A204.1 (cell line): ENCODE results near the gene LAMA1.

Source experiments
- FAIRE-seq: peaks from 2 replicates; lab custom pipeline; 2012; peaks lifted over from hg19 to GRCh38; lab: Jason Lieb, UNC

Gene LAMA1

DNA sequence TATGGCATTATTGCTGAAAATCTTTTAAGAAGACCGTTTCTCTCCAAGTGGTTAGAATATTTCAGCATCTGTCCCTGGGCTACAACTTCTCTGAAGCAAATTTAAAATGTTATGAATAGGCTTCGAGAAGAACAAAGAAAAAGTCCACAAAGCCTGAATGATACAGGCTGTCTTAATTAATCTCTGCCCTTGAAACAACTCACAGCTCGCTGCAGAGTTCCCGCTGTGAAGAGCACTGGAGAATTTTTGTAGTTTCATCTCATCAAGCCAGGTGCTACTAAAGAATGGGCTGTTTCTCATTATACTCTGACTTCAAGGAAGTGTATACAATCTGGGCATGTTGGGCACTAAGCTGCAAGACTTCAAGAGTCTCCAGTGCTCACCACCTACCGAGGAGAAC is 67.6 kb downstream of the LAMA1 start:
- FAIRE-seq, result no peak

DNA sequence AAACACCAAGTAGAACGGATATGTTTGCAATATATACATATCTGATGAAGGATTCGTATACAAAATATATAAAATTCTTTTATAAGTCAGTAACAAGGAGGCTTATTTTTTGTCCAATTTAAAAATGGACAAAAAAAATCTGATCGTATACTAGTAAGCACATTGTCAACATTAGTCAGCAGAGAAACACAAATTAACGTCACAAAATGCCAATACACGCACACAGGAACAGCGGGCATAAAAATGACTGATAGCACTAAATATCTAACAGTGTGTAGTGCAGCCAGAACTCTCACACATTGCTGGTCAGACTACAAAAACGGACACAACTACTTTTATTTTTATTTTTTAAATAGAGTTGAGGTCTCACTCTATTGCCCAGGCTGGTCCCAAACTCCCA is 69.5 kb downstream of the LAMA1 start:
- FAIRE-seq, result no peak

DNA sequence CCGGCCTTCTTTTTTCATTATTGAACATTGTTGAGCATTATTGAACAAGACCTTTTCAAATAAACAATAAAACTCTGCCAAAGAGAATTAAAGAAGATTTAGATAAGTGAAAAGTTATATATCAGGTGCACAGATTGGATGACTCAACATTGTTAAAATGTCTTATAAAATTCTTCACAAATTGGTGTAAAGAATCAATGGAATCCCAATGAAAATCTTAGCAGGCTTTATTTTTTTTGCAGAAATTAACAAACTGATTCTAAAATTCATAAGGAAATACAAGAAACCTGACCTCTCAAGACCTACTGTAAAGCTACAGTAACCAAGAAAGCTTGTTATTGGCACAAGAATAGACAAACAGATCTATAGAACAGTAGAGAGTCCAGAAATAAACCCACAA is 70.3 kb downstream of the LAMA1 start:
- FAIRE-seq, result no peak

DNA sequence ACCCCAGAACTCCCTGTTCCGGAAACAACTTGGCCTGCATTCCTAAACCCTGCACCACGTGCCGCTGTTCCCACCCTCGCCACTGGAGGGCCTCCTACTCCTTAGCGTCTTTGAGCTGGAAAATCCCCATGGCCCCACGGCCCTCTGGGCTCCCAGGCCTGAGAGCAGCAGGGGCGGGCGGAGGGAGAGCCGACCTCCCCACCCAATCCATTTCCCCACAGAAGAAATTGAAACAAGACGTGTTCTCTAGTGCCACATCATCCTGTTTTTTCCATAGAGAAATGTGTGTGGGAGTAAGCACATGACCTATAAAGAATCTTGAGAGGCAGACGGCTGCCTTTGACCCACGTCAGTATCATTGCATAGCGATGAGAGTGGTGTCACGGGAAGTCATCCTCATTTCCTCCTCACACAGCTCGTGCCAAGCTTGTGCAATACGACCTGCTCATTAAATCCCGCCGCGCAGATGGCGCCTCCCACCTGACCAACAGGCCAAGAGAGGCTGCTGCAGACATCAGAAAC is 79.2 kb downstream of the LAMA1 start:
- no peak for FAIRE-seq

DNA sequence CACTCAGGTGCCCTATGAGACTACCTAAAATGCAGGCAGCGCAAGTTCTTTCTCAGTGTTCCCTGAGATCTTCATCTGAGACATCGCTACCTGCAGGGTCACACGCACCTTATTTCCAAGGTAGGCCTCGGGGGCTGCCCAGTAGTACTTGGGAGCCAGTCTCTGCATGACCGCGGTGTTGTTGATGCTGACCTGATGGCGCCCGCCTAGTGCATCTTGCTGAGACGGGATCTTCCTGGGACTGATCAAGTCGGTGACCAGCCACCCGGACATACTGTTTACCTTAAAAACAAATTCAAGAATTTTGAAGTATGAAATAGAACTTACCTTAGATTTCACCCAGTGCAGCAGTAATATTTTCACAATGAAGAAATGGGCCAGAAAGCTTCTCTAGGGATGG is 80.1 kb downstream of the LAMA1 start:
- FAIRE-seq, result no peak

DNA sequence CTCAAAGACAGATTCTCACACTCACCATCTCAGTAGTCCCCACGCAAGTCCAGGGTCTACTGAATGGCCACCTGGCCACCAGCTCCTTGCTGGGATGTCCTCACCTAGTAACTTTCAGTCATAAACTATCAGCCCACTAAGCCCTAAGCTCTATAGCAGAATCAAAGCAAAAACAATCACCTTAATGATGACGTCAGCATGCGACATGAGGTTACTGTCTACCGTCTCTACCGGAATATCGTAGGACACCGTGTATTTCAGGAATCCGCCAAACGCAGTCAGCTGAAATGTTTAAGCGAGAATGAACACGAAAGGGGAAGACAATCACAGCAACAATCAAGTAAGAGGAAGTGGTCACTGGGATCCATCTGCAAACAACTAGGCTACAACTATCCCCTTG is 81.8 kb downstream of the LAMA1 start:
- FAIRE-seq, result no peak

DNA sequence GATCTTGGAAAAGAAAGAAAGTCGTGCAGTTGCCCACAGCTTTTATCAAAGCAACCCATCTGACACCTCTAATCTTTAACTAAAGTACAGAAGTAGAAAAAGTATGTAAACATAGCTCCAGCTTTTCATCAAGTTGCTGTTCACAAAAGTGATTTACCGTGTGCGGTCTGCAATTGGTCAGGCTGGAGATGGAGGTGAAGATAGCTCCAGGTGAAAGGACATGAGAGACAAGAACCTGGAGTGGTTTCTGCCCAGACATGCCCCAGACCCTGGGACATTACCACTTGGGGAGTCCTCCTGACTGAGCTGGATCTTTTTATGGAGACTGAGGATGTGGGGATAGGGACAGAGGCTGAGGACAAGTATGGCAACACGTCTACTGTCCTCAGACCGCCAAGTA is 82.7 kb downstream of the LAMA1 start:
- no peak for FAIRE-seq

DNA sequence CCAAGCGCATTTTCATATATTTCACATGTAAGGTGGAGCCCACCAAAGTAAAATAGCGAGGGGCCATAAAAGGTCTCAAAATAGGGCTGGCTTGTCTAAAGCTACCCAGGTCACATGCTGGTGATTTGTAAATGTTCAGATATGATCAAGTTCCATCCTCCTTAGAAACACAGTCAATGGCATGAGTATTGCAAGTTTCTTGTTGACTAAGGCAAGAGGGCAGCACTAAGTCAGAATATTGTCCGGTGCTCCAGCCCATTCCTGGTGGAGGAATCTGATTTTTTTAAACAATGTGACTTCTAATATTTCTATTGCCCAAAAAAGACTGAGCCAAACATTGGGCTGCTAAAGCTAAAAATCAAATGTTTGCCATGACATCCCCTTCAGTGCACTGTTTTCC is 85.1 kb downstream of the LAMA1 start:
- no peak for FAIRE-seq

DNA sequence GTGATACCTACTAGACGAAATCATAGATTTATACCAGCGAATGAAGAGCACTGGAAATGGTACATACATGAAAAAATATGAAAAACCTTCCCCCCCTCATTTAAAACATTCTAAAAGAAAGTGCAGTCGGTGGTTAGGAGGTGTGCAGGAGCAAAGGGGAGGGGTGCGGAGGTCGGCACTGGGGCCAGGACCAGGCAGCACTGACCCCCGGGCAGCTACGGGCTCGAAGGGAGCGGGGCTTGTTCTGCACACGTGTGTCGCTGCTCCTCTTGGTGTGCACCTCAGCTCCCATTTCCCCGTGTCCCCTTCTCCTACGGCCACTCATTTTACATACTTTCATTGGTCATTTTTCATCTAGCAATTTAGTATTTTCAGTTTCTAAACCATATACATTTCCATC is 89.0 kb downstream of the LAMA1 start:
- FAIRE-seq, result no peak

DNA sequence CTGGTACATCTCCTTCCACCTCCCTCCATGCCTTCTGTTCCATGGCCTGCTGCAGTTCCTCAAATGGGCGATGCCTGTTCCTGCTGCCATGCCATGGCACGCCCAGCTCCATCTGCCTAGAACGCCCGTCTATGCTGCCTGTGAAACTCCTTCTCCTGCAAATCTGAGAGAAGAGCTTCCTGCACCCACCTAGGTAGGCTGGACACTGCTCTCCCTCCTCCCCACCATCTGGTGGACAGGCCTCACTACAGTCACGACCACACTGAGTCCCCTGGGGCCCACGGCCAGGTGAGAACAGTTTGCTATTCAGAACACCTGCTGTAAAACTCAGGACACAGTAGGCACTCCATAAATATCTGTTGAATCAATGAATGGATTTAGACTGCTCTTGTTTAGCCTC is 92.4 kb downstream of the LAMA1 start:
- no peak for FAIRE-seq

DNA sequence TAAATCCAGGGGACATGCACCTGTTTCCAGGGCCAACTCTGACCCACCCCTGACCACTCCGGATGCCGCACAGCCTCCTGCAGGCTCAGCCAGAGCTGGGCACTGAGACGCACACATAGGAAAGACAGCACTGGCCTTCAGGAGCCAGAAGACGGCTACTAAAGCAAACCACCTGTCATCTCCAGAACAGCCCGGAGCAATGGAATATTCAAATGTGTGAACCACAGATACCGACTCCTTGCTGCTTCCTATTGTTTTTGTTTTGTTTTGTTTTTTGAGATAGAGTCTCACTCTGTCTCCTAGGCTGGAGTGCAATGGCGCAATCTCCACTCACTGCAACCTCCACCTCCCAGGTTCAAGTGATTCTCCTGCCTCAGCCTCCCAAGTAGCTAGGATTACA is 94.0 kb downstream of the LAMA1 start:
- FAIRE-seq, result no peak

DNA sequence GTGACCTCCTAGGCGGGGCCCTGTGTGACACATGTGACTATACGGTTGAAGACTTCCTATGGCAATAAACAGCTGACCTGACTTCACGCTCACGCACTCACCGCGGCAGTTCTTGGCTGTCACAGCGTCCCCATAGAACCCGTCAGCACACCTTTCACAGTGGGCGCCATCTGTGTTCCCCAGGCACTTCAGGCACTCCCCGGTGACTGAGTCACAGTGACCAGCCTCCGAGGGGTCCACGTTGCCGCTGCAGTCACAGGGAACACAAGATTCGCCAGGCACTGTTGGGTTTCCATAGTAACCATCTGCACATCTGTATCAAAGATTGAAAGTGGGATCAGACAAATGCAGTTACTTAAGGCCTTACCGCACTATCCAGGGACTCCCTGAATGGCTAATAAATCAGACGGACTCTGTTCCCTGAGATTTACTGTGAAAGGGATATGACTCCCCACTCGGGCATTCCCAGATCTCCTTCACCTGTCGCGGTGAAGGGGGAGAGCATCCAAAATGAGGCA is 94.5 kb downstream of the LAMA1 start:
- no peak for FAIRE-seq

DNA sequence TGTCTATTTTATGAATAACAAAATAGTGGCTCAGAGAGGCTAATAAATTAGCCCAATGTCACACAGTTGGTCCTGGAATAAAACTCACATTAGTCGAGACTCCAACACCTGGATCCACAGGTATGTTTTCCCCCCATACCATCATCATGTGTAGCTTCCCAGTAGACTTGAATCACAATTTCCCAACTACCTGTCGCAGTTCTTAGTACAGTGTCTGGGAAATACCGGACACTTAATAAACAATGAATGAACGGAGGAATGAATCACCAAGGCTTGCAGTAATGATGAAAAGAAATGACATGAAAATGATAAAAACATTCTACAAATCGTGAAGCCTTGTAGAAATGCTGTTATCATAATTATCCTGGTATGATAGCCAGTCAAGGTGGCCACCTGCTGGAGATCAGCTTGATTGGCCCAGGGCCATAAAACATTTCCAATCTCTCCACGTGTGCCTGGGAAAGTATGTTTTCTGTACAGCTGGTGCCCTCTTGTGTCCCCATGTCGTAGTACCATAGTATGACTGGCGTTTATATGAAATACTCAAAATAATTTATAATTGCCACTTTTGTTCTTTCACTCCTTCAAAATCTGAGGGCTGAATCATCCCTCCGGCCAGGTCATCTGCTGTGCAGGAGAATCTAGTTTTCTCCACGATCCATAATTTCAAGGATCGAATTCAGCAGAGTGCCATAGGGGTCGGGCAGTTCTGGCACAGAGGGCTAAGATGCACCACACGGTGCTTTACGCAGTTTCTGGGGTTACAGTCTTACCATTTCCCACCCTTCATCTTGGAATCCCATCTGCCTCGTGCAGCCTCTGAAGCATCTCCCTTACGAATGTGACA is 95.4 kb downstream of the LAMA1 start:
- no peak for FAIRE-seq

DNA sequence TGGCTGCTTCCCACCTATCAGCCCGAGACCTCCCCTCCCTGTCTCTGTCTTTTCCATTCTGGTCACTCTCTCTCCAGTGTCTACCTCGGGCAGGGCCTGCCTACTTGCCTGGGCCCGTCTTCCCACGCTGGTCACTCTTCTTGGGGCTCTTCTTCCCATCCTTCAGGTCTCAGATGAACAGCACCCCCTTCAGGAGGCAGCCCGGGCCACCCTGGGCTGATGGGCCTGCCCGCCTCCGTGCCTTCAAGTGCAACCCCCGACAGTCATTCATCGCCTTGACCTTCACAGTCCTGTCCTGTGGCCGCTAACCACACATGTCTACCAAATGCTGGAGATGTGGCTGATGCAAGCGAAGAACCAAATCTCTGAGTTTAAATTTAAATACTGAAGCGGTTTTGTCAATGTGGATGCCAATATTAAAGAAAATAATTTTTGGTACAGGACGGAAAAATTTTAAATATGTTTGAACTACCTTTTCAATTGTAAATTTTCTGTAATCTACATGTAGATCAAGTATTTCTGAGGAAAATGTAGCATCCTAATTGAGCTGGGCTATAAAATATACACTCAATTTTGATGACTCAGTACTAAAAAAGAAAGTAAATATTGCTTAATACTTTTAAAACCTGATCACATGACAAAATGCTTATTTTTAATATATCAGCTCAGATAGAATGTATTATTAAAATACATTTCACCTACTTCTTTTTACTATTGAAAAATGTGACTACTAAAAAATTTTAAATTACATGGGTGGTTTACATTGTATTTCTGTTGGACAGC is 96.4 kb downstream of the LAMA1 start:
- FAIRE-seq, result no peak

DNA sequence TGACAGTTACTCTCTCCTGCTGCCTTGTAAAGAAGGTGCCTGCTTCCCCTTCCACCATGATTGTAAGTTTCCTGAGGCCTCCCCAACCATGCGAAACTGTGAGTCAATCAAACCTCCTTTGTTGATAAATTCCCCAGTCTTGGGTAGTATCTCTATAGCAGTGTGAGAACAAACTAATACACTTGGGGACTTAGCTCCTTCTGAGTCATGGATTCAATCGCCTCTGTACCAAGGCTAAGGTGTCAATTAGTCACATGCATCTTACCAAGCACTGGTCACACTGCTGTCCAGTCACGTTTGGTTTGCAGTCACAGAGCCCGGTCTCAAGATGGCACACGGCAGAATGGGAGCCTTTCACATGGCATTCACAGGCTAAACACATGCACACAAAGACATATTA is 100.6 kb downstream of the LAMA1 start:
- no peak for FAIRE-seq

DNA sequence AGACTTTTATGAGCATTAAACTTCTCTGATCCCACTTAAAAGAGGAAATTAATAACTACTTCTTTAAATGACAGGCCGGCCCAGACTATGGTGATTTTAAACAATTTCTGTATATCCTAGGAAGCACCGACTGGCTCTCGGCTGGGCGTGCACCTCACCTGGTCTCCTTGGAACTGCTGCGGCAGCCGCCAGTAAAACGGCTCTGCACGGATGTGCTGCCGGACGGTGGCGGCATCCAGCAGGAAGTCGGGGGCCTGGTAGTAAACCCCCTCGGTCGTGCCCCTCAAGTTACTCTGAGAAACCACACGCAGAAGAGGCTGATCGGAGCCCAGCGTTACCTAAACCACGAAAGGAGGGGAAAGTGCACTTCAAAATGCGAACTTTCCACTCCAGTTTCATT is 106.5 kb downstream of the LAMA1 start:
- FAIRE-seq, result no peak

DNA sequence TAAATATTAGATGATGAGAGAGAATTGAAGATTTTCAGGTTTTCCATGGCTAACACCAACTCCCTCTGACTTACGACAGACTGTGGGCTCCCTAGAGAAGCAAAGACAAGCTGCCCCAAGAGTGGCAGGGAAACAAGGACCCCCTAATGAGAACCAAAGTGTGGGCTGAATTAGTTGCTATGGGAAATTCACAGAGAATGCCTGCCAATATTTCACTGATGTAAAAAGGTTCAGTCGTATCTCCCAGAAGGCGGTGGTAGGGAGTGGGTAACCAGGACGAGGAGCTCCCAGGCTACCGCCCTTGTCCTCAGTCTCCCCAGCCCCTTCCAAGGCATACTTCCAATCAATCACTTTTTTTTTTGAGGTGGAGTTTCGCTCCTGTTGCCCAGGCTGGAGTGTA is 113.6 kb downstream of the LAMA1 start:
- FAIRE-seq, result no peak

DNA sequence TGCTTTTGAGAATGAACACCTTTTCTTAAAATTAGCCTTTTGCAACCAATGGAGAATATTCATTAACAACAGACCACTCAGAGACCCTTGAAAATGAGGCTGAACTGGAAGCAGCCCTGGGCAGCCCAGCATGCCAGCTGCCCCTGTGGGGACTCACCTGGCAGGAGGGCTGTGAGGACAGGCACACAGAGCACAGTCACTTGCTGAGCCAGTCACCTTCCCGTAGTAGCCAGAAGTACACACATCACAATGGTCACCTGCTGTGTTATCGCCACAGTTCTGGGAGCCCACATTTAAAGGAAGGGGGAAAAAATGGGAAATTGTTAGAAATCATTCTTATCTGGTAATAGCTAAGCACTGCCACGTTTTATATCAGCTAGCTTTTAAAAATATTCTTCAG is 115.5 kb downstream of the LAMA1 start:
- FAIRE-seq, result no peak

DNA sequence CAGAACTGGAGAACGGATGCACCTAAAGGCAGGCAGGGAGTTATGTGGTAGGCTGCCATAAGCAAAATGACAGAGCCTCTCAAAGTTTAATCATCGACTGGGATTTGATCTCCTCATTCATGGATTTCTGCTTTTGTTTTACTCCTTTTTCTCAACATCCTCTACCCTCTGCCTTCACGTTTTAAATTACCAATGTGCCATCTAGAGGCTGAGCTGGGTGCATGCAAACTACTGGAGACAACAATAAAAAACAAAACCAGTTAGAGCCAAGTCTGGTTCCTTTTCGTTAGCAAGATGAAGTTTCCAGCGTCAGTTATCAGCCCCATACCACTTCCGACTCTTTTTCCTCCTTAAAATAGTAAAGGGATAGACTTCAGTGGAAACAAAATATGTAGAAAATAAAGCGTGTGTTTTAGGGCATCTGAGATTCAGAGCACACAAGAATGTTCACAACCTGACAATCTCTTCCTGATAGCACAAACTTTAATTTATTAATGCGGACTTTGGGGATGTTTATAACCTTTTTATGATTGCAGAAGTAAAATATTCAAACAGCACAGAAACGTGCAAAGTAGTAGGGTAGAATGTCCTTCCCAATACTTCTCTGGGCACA is 117.0 kb downstream of the LAMA1 start:
- no peak for FAIRE-seq

DNA sequence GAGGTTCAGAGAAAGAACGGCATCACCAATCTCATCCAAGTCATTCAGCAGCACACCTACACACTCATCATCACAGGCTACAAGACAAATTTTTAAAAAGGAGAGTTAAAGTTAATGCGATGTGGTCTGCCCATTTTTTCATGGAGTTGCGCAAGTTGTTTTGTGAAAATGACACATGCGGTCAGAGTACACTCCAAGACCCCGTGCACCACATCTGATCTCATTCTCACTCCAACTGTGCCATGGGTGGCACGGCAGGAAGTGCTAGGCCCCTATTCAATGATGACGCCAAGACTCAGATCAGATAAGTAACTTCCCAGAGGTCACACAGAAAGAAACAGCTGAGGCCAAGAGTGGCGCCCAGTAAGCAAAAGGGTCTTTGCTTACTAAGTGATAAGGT is 119.8 kb downstream of the LAMA1 start:
- FAIRE-seq, result no peak

DNA sequence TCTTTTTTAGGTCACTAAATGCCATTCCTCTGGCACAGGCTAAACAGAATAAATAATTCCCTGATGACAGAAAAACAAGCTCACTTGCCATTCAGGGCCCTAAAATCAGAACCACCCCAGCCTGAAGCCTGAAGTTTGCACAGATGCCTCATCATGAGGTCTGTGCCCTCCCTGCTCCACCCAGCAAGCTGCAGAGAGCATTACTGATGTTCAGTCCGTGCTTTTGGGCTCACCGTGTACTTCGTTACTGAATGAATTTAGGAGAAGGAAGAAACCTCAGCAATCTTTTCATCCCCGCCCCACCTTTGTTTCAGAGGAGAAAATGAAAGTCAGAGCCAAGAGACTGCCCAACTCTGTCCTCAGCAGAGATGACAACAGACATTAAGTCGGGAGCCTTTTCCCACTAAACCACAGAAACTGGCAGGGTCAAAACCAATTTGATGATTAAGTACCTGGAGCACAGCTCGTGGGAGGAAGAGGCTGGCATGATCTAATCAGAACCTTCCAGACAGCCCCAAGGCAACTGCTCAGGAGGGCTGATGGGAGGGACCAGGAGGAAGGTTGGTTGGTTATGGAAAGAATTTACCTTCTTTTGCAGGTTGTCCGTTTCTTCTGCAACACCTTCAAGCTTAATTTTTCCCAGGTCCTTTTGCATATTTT is 122.7 kb downstream of the LAMA1 start:
- FAIRE-seq, result no peak

DNA sequence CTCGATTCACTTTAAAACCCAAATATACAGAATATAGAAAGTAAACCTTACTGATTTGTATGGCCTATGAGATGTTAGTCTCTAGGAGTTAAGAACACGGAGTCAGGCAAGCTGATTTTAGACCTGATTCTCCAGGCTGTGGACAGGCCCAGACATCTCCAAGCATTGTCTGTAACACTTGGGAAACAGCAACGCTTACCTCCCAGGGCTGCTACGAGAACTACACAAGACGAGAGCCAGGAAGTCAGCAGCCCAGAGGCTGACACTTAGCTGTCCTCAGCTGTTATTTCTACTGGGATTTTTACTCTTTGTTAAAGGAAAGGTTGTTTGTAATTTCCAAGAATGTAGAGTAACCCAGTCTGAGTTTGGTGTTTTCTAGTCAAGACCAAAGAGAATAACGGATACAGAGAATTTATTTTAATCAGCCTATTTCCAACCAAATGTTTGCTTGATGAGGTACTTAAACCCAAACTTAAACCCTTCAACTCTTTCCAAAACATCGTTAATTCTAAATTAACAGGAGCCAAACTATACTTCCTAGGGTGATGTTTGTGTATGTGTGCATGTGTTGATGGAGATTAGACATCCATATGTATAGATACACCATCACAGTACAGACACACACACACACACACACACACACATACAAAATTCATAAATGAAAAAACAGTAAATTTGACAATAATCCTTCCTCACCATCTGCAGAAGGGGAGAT is 123.4 kb downstream of the LAMA1 start:
- FAIRE-seq, result no peak
